Chondrocyte (in vitro differentiated cells): ENCODE measurements around the gene TBXA2R. TPM values are rescaled to one million over a fixed set of nuclear protein-coding genes. Genes with fewer than 3 reads are reported as not detected.
A peak's percentile ranks its signal among the peaks of the same experiment; 100 is the strongest.

ENCODE experiments used
- DNase-seq: peaks from one replicate; pipeline ENCODE4 v3.0.0; 2021; ENCODE audit warnings: mixed read lengths, low spot score
- H3K27ac Mint-ChIP-seq: one replicate; pipeline ENCODE4 v1.8.0; 2021; ENCODE audit warnings: mild to moderate bottlenecking, moderate library complexity, mixed read lengths; ENCODE audit not compliant: unreplicated experiment
- H3K27me3 Mint-ChIP-seq: 2 replicates; pipeline ENCODE4 v1.8.0; 2021; ENCODE audit warnings: low read depth, mixed read lengths
- H3K36me3 Mint-ChIP-seq: 2 replicates; pipeline ENCODE4 v1.8.0; 2021; ENCODE audit warnings: low read depth, mixed read lengths
- H3K4me1 Mint-ChIP-seq: 2 replicates; pipeline ENCODE4 v1.8.0; 2021; ENCODE audit warnings: low read depth, mild to moderate bottlenecking, mixed read lengths
- H3K4me3 Mint-ChIP-seq: one replicate; pipeline ENCODE4 v1.8.0; 2021; ENCODE audit warnings: mild to moderate bottlenecking, moderate library complexity, mixed read lengths; ENCODE audit not compliant: unreplicated experiment
- H3K9me3 Mint-ChIP-seq: 2 replicates; pipeline ENCODE4 v1.8.0; 2021; ENCODE audit warnings: low read depth, mixed read lengths
- total RNA-seq: library from RNA; stranded (reverse); gene quantifications from 3 replicates; pipeline ENCODE4 v1.2.1, GENCODE V29; 2021
- TF ChIP-seq, protein P1 (sequence below): fragments of 200-600 bp; sonication (generic); IDR thresholded peaks from 2 replicates; pipeline ENCODE4 v1.5.0; 2021; ENCODE audit warnings: antibody characterized with exemption, mild to moderate bottlenecking, moderate library complexity

TBXA2R gene
- total RNA-seq, 1 donor from 2014 or later = 5.8 TPM

GRCh38 chr19:3565139-3565538 is 41.5 kb downstream of the TBXA2R start:
- Mint-ChIP-seq H3K36me3 (no peaks in the 10 kb centered on the region), H3K4me1 (peaks cover 5% of the 10 kb centered on the region), H3K27me3 (no peaks in the 10 kb centered on the region), H3K9me3 (no peaks in the 10 kb centered on the region), H3K4me3 (peak overlapping the region; percentile 6), H3K27ac (peak overlapping the region; percentile 86)
- TF ChIP-seq, protein P1, sequence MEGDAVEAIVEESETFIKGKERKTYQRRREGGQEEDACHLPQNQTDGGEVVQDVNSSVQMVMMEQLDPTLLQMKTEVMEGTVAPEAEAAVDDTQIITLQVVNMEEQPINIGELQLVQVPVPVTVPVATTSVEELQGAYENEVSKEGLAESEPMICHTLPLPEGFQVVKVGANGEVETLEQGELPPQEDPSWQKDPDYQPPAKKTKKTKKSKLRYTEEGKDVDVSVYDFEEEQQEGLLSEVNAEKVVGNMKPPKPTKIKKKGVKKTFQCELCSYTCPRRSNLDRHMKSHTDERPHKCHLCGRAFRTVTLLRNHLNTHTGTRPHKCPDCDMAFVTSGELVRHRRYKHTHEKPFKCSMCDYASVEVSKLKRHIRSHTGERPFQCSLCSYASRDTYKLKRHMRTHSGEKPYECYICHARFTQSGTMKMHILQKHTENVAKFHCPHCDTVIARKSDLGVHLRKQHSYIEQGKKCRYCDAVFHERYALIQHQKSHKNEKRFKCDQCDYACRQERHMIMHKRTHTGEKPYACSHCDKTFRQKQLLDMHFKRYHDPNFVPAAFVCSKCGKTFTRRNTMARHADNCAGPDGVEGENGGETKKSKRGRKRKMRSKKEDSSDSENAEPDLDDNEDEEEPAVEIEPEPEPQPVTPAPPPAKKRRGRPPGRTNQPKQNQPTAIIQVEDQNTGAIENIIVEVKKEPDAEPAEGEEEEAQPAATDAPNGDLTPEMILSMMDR = no peak
- no peak for DNase-seq

- no peaks in the 10 kb centered on the region for H3K27me3 Mint-ChIP-seq
- DNase-seq = no peak
- peaks cover 5% of the 10 kb centered on the region for H3K4me1 Mint-ChIP-seq
- H3K4me3 Mint-ChIP-seq = no peak overlapping the region
- TF ChIP-seq, protein P1 = no peak
- no peaks in the 10 kb centered on the region for H3K36me3 Mint-ChIP-seq
- no peaks in the 10 kb centered on the region for H3K9me3 Mint-ChIP-seq
- H3K27ac Mint-ChIP-seq = no peak overlapping the region
Measured at GRCh38 chr19:3563709-3564524, 42.8 kb downstream of the TBXA2R start.

GRCh38 chr19:3557461-3558248 is 49.0 kb downstream of the TBXA2R start, which contains the start of gene MFSD12:
Gene MFSD12 (minus strand): TSS chr19:3557586. CDS start chr19:3557403, 183 bp downstream.
- Mint-ChIP-seq H3K36me3 (no peaks in the 10 kb centered on the region), H3K27ac (peak within 1 kb of the TSS; percentile 97), H3K4me1 (peaks cover 34% of the 10 kb centered on the region), H3K4me3 (peak within 1 kb of the TSS; percentile 88), H3K9me3 (no peaks in the 10 kb centered on the region), H3K27me3 (no peaks in the 10 kb centered on the region)
- peak; percentile 98 for DNase-seq
- TF ChIP-seq, protein P1 = no peak

- Mint-ChIP-seq H3K9me3 (no peaks in the 10 kb centered on the region), H3K27me3 (no peaks in the 10 kb centered on the region), H3K4me1 (peaks cover 34% of the 10 kb centered on the region), H3K4me3 (peak overlapping the region; percentile 88), H3K36me3 (no peaks in the 10 kb centered on the region), H3K27ac (peak overlapping the region; percentile 79)
- no peak for DNase-seq
- TF ChIP-seq, protein P1 = peak; percentile 49
Measured at GRCh38 chr19:3556978-3557460, 49.7 kb downstream of the TBXA2R start.

GRCh38 chr19:3556423-3556977 is 50.2 kb downstream of the TBXA2R start:
- no peak for DNase-seq
- H3K9me3 Mint-ChIP-seq = no peaks in the 10 kb centered on the region
- peaks cover 34% of the 10 kb centered on the region for H3K4me1 Mint-ChIP-seq
- H3K27me3 Mint-ChIP-seq = no peaks in the 10 kb centered on the region
- TF ChIP-seq, protein P1 = no peak
- H3K4me3 Mint-ChIP-seq = peak overlapping the region; percentile 88
- H3K36me3 Mint-ChIP-seq = no peaks in the 10 kb centered on the region
- H3K27ac Mint-ChIP-seq = peak overlapping the region; percentile 79
